Right hindlimb (tissue), 1 donor: ENCODE measurements around the gene CBX3.
"Not testable (repeated sequence)": the region's sequence is repeated elsewhere in the genome, so short reads cannot be mapped to it uniquely, and the experiment has no call there.

ENCODE experiments used
- DNase-seq: peaks from one replicate; pipeline ENCODE4 v3.0.0-alpha.2; 2018

Gene CBX3

DNA sequence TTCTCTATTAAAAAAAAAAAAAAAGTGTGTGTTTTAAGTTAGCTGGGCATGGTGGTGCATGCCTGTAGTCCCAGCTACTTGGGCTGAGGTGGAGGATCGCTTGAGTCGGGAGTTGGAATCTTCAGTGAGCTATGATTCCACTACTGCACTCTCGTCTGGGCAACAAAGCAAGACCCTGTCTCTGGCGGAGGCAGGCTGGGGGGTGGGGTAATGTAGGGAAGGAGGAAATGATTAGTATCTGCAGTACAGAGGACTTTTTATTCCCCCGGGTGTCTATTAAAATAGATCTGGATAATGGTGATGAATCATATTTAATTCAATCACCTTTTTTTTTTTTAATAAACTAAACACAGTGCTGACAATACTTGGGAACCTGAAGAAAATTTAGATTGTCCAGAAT is 6.5 kb downstream of the CBX3 start:
- DNase-seq, result no peak

GRCh38 chr7:26212921-26213718 is 11.6 kb downstream of the CBX3 start:
- no peak for DNase-seq

DNA sequence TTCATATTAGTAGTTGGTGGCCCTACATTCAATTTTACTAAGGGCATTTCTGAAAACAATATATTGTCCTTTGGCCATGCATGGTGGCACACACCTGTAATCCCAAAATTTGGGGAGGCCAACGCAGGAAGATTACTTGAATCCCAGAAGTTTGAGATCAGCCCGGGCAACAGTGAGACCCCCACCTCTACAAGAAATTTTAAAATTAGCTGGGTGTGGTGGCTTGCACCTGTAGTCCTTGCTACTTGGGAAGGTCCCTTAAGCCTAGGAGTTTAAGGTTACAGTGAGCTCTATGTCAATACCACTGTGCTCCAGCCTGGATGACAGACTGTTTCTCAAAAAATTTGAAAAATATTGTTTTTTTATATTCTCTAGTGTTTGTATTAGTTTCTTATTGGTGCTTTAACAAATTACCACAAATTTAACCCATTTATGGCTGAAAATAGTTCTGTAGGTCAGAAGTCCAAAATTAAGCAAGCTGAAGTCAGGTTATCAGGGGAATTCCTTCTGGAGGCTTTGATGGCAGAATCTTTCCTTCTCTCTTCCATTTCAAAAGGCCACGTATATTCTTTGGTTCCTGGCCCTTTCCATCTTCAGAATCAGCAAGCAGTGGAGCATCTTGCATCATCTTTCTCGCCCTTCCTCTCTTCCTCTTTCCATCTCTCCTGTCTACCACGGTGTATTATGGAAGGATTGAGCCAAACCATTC is 12.4 kb downstream of the CBX3 start:
- DNase-seq, result no peak

- DNase-seq, result no peak
These were observed 14.5 kb downstream of the CBX3 start for GRCh38 chr7:26216049-26216448.

DNA sequence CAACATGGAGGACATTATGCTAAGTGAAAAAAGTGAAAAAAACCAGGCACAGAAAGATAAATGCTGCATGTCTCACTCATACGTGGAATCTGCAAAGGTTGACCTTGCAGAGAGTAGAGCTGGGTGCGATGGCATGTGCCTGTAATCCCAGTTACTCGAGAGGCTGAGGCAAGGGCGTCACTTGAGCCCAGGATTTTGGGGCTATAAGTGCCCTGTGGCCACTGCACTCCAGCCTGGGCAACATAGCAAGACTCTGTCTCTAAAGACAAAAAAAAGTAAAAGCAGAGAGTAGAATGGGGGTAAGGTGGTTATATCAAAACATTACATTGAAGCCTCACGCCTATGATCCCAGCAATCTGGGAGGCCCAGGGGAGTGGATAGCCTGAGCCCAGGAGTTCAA is 22.8 kb downstream of the CBX3 start:
- DNase-seq, result no peak

GRCh38 chr7:26227987-26228386 is 26.4 kb downstream of the CBX3 start:
- no peak for DNase-seq

DNA sequence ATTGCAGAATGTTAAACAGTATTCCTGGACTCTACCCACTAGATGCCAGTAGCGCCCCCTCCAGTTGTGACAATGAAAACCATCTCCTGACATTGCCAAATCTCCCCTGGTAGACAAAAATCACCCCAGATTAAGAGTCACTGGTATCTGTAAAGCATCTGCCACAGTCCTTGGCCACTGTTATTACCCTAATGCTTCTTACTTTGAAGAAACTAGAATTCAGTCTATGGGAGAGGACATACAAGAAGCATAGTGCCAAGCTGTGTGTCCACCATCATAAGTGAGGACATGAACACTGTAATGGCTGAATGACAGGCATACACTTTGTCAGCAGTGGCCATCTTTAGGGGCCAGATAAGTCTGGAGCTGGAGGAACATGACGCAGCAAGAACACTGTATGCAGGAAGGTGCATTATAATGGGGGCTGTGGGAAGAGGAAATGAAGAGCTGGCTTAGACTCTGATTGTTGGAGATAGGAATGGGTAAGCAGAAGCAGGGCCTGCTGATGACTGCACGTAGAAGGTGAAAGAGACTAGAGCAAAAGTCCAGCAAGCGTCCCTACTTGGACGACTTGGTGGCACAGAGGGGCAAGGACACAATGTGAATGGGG is 32.5 kb downstream of the CBX3 start:
- no peak for DNase-seq

- no peak for DNase-seq
These were observed 35.7 kb downstream of the CBX3 start for GRCh38 chr7:26237035-26237807.

GRCh38 chr7:26238032-26238431 is 36.5 kb downstream of the CBX3 start:
- no peak for DNase-seq

- no peak for DNase-seq
These were observed 43.6 kb downstream of the CBX3 start for GRCh38 chr7:26245150-26245549.

DNA sequence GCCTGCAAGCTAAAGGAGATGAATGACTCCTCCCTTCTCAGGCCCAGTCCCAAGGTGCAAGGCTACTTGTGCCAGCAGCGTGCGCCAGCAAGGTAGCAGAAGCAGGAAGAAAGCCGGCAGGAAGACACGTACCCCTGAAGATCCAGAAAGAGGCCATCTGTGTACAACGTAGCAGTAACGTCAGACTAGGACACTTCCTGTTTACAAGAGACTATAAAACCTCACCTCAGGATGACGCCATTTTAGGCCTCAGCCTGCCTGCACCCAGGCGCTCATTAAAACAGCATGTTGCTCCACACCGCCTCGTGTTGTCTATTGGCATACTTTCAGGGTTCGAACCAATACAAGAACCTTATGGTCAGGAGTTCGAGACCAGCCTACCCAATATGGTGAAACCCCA is 48.7 kb downstream of the CBX3 start:
- DNase-seq, result no peak

DNA sequence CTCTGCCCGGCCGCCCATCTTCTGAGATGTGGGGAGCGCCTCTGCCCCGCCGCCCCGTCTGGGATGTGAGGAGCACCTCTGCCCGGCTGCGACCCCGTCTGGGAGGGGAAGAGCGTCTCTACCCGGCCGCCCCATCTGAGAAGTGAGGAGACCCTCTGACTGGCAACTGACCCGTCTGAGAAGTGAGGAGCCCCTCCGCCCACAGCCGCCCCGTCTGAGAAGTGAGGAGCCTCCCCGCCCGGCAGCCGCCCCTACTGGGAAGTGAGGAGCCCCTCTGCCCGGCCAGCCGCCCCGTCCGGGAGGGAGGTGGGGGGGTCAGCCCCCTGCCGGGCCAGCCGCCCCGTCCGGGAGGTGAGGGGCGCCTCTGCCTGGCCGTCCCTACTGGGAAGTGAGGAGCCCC is 60.3 kb downstream of the CBX3 start:
- not testable (repeated sequence) for DNase-seq
